Neural progenitor cell (in vitro differentiated cells): ENCODE results near the gene ADRB2. TPM values are rescaled to one million over a fixed set of nuclear protein-coding genes. Genes with fewer than 3 reads are reported as not detected.

Experiments used
- DNase-seq: peaks from one replicate; pipeline ENCODE4 v3.0.0-alpha.2; 2016; ENCODE audit warnings: low spot score
- H2AFZ ChIP-seq: fragments of 200-600 bp; sonication (generic); replicated peaks from 2 replicates; pipeline ENCODE4 v1.6.1; 2016; ENCODE audit warnings: antibody characterized with exemption
- H3F3A ChIP-seq: fragments of 200-600 bp; sonication (generic); 2 replicates; pipeline ENCODE4 v1.6.1; 2016; ENCODE audit warnings: antibody characterized with exemption, low read depth
- H3K27ac ChIP-seq: fragments of 200-600 bp; sonication (generic); 2 replicates; pipeline ENCODE4 v1.5.1; 2016; ENCODE audit warnings: mild to moderate bottlenecking
- H3K27me3 ChIP-seq: fragments of 200-600 bp; sonication (generic); 2 replicates; pipeline ENCODE4 v1.6.1; 2016; ENCODE audit warnings: mild to moderate bottlenecking, moderate library complexity
- H3K36me3 ChIP-seq: fragments of 200-600 bp; sonication (generic); 2 replicates; pipeline ENCODE4 v1.5.1; 2016
- H3K4me1 ChIP-seq: fragments of 200-600 bp; sonication (generic); 2 replicates; pipeline ENCODE4 v1.6.1; 2016; ENCODE audit warnings: mixed run types
- H3K4me2 ChIP-seq: fragments of 200-600 bp; sonication (generic); 2 replicates; pipeline ENCODE4 v1.6.1; 2016
- H3K4me3 ChIP-seq: fragments of 200-600 bp; sonication (generic); 2 replicates; pipeline ENCODE4 v1.5.1; 2016
- H3K79me2 ChIP-seq: fragments of 200-600 bp; sonication (generic); 2 replicates; pipeline ENCODE4 v1.6.1; 2016; ENCODE audit warnings: low read depth
- H3K9ac ChIP-seq: fragments of 200-600 bp; sonication (generic); 2 replicates; pipeline ENCODE4 v1.6.1; 2016
- H3K9me3 ChIP-seq: fragments of 200-600 bp; sonication (generic); 2 replicates; pipeline ENCODE4 v1.5.1; 2016; ENCODE audit warnings: low read depth
- H4K20me1 ChIP-seq: fragments of 200-600 bp; sonication (generic); 2 replicates; pipeline ENCODE4 v1.6.1; 2016; ENCODE audit warnings: low read depth
- H3K27ac Mint-ChIP-seq: 3 replicates; pipeline ENCODE4 v1.8.0; 2021; ENCODE audit warnings: mixed read lengths
- H3K27me3 Mint-ChIP-seq: 2 replicates; pipeline ENCODE4 v1.8.0; 2022; ENCODE audit warnings: low read depth, mild to moderate bottlenecking, inconsistent platforms, moderate library complexity, mixed read lengths; ENCODE audit not compliant: insufficient read depth
- H3K36me3 Mint-ChIP-seq: 3 replicates; pipeline ENCODE4 v1.8.0; 2021; ENCODE audit warnings: mixed read lengths
- H3K4me1 Mint-ChIP-seq: 3 replicates; pipeline ENCODE4 v1.8.0; 2021; ENCODE audit warnings: mixed read lengths
- H3K4me3 Mint-ChIP-seq: 3 replicates; pipeline ENCODE4 v1.8.0; 2021; ENCODE audit warnings: mild to moderate bottlenecking, moderate library complexity, mixed read lengths
- H3K9me3 Mint-ChIP-seq: 3 replicates; pipeline ENCODE4 v1.8.0; 2020; ENCODE audit warnings: mixed read lengths
- EZH2 ChIP-seq: fragments of 200-600 bp; sonication (generic); IDR thresholded peaks from 2 replicates; pipeline ENCODE4 v1.6.1; 2017; ENCODE audit warnings: antibody characterized with exemption, mild to moderate bottlenecking, moderate library complexity
- EZH2phosphoT487 ChIP-seq: fragments of 200-600 bp; sonication (generic); IDR thresholded peaks from 2 replicates; pipeline ENCODE4 v1.6.1; 2017; ENCODE audit warnings: antibody characterized with exemption
- total RNA-seq: library from RNA; depleted of rRNA; stranded (reverse); fragments of >200 nt; gene quantifications from 2 replicates; pipeline ENCODE4 v1.2.3, GENCODE V29; 2015; ENCODE audit warnings: low replicate concordance
- TF ChIP-seq, protein P1 (sequence below): fragments of 200-600 bp; sonication (generic); IDR thresholded peaks from 2 replicates; pipeline ENCODE4 v1.5.1; 2017; ENCODE audit warnings: antibody characterized with exemption, mild to moderate bottlenecking

Gene ADRB2
- total RNA-seq, 1 donor from 2014 or later: 0.32 TPM

DNA sequence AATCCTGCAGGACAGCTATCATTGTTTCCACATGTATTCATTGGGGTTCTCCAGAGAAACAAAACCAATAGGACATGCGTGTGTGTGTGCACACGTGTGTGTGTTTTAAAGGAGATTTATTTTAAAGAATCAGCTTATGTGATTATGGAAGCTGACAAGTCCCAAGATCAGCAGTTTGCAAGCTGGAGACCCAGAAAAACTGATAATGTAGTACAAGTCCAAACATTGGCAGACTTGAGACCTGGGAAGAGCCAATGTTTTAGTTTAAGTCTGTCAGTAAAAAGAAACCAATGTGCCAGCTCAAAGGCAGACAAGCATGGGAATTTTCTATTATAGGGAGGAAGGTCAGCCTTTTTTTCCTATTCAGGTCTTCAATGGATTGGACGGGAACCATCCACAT, 35.3 kb downstream of the ADRB2 start:
- no peak for DNase-seq
- Histone ChIP-seq H4K20me1 (no peaks in the 10 kb centered on the region), H3K79me2 (no peaks in the 10 kb centered on the region), H3K4me1 (peaks cover 15% of the 10 kb centered on the region), H2AFZ (no peak overlapping the region), H3K27me3 (no peaks in the 10 kb centered on the region), H3K4me2 (no peak overlapping the region), H3F3A (no peaks in the 10 kb centered on the region), H3K36me3 (no peaks in the 10 kb centered on the region), H3K27ac (no peak overlapping the region), H3K4me3 (no peak overlapping the region), H3K9ac (no peak overlapping the region), H3K9me3 (no peaks in the 10 kb centered on the region)
- H3K27me3 Mint-ChIP-seq: peaks cover 4% of the 10 kb centered on the region
- H3K4me3 Mint-ChIP-seq: no peak overlapping the region
- peaks cover 10% of the 10 kb centered on the region for H3K4me1 Mint-ChIP-seq
- no peaks in the 10 kb centered on the region for H3K9me3 Mint-ChIP-seq
- no peaks in the 10 kb centered on the region for H3K36me3 Mint-ChIP-seq
- TF ChIP-seq, protein P1, sequence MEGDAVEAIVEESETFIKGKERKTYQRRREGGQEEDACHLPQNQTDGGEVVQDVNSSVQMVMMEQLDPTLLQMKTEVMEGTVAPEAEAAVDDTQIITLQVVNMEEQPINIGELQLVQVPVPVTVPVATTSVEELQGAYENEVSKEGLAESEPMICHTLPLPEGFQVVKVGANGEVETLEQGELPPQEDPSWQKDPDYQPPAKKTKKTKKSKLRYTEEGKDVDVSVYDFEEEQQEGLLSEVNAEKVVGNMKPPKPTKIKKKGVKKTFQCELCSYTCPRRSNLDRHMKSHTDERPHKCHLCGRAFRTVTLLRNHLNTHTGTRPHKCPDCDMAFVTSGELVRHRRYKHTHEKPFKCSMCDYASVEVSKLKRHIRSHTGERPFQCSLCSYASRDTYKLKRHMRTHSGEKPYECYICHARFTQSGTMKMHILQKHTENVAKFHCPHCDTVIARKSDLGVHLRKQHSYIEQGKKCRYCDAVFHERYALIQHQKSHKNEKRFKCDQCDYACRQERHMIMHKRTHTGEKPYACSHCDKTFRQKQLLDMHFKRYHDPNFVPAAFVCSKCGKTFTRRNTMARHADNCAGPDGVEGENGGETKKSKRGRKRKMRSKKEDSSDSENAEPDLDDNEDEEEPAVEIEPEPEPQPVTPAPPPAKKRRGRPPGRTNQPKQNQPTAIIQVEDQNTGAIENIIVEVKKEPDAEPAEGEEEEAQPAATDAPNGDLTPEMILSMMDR: no peak
- TF ChIP-seq EZH2: no peak
- no peak for TF ChIP-seq EZH2phosphoT487
- H3K27ac Mint-ChIP-seq: no peak overlapping the region

DNA sequence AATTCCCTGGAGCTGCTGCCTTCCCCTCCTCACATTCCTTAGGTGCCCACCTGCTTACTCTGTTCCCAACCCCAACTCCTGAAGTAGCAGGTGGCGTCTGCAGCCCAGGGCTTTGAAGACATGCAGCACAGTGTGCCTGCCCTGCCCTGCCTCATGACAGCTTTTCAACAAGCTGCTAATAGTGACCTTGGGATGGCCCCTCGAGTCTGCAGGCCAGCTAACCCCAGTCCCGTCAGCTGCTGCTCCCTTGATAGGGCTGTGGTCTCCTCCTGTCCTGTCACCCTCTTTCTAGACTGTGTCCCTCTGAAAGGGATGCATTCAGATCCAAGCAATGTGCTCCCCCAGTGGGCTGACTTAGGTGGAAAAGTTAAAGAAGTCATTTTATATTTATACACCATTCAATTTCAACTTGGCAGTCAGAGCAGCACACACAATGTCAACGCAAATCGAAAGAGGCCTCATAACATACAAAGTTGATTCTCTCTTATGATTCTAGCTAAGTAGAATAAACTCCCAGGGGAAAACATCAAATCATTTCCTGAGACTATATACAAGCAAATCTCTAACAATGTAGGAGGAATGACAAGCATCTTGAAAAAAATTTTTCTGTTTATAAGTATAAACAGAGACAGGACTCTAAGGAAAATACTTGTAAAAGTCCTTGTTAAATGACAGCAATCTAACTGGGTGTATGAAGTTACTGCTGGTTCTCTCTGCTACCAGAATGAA, 37.9 kb downstream of the ADRB2 start:
- no peak for DNase-seq
- Histone ChIP-seq H3K9me3 (no peaks in the 10 kb centered on the region), H3K4me2 (no peak overlapping the region), H3K27ac (no peak overlapping the region), H3K4me3 (no peak overlapping the region), H2AFZ (no peak overlapping the region), H3K36me3 (no peaks in the 10 kb centered on the region), H3K27me3 (no peaks in the 10 kb centered on the region), H3K4me1 (peaks cover 7% of the 10 kb centered on the region), H3K79me2 (no peaks in the 10 kb centered on the region), H3F3A (no peaks in the 10 kb centered on the region), H4K20me1 (no peaks in the 10 kb centered on the region), H3K9ac (no peak overlapping the region)
- no peak overlapping the region for H3K27ac Mint-ChIP-seq
- no peak overlapping the region for H3K4me3 Mint-ChIP-seq
- peaks cover 4% of the 10 kb centered on the region for H3K27me3 Mint-ChIP-seq
- H3K4me1 Mint-ChIP-seq: peaks cover 8% of the 10 kb centered on the region
- TF ChIP-seq EZH2 (no peak), EZH2phosphoT487 (no peak)
- TF ChIP-seq, protein P1: no peak
- H3K36me3 Mint-ChIP-seq: no peaks in the 10 kb centered on the region
- no peaks in the 10 kb centered on the region for H3K9me3 Mint-ChIP-seq

DNA sequence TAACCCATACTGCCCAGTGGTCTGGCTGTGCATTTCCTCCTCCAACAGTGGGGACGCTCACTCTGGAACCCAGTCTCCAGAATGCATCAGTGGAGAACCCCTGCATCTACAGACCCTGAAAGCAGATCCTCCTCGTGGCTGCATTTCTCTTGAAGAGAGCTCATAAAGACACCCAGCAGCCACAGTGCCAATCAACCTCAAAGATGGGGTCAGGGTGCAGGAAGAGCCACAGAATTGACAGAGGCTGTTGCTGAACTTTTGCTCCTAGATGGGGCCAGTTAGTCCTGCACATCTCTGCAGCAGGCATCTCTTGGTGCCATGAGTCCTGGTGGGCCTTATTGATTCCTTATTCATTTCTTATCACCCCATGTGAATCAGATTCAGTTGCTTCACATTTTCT, 39.6 kb downstream of the ADRB2 start:
- TF ChIP-seq EZH2: no peak
- no peak for TF ChIP-seq EZH2phosphoT487
- TF ChIP-seq, protein P1: no peak
- no peak overlapping the region for H3K27ac ChIP-seq
- no peaks in the 10 kb centered on the region for H3K36me3 Mint-ChIP-seq
- H3K27ac Mint-ChIP-seq: no peak overlapping the region
- no peak overlapping the region for H3K4me2 ChIP-seq
- no peaks in the 10 kb centered on the region for H3K27me3 ChIP-seq
- H3K9ac ChIP-seq: no peak overlapping the region
- H3K79me2 ChIP-seq: no peaks in the 10 kb centered on the region
- no peak overlapping the region for H3K4me3 Mint-ChIP-seq
- H3K36me3 ChIP-seq: no peaks in the 10 kb centered on the region
- H3F3A ChIP-seq: no peaks in the 10 kb centered on the region
- no peaks in the 10 kb centered on the region for H3K9me3 ChIP-seq
- H3K9me3 Mint-ChIP-seq: no peaks in the 10 kb centered on the region
- no peaks in the 10 kb centered on the region for H4K20me1 ChIP-seq
- no peak overlapping the region for H2AFZ ChIP-seq
- H3K4me3 ChIP-seq: no peak overlapping the region
- H3K4me1 Mint-ChIP-seq: no peaks in the 10 kb centered on the region
- no peak for DNase-seq
- H3K27me3 Mint-ChIP-seq: peaks cover 4% of the 10 kb centered on the region
- no peaks in the 10 kb centered on the region for H3K4me1 ChIP-seq
